Measurements from ENCODE around the gene ZNF146.

ZNF146 gene

GRCh38 chr19:36214386-36215275 is at the start of gene ZNF146, which contains the start of gene ZNF565:
ZNF146 (plus strand) TSS chr19:36215106; CDS start chr19:36236441, 21,335 bp downstream.
ZNF565 (minus strand) TSS chr19:36214665; CDS start chr19:36201985, 12,680 bp downstream.
- TF ChIP-seq, protein P1, sequence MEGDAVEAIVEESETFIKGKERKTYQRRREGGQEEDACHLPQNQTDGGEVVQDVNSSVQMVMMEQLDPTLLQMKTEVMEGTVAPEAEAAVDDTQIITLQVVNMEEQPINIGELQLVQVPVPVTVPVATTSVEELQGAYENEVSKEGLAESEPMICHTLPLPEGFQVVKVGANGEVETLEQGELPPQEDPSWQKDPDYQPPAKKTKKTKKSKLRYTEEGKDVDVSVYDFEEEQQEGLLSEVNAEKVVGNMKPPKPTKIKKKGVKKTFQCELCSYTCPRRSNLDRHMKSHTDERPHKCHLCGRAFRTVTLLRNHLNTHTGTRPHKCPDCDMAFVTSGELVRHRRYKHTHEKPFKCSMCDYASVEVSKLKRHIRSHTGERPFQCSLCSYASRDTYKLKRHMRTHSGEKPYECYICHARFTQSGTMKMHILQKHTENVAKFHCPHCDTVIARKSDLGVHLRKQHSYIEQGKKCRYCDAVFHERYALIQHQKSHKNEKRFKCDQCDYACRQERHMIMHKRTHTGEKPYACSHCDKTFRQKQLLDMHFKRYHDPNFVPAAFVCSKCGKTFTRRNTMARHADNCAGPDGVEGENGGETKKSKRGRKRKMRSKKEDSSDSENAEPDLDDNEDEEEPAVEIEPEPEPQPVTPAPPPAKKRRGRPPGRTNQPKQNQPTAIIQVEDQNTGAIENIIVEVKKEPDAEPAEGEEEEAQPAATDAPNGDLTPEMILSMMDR (IDR thresholded peaks at IDR 0.05), result no peak

- TF ChIP-seq, protein P1 (IDR thresholded peaks at IDR 0.05), result no peak
These were observed 45.7 kb upstream of the ZNF146 start for GRCh38 chr19:36169084-36169760.

DNA sequence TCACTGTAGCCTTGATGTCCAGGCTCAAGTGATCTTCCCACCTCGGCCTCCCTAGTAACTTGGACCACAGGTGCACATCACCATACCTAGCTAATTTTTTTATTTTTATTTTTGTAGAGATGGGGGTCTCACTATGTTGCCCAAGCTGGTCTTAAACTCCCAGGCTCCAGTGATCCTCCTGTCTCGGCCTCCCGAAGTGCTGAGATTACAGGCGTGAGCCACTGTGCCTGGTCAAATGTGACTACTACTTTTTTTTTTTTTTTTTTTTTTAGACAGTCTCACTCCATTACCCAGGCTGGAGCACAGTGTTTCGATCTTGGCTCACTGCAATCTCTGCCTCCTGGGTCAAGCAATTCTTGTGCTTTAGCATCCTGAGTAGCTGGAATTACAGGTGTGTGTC is 42.1 kb upstream of the ZNF146 start:
- TF ChIP-seq, protein P1 (IDR thresholded peaks at IDR 0.05), result no peak

GRCh38 chr19:36182612-36183244 is 32.2 kb upstream of the ZNF146 start:
- TF ChIP-seq, protein P1 (IDR thresholded peaks at IDR 0.05), result no peak

DNA sequence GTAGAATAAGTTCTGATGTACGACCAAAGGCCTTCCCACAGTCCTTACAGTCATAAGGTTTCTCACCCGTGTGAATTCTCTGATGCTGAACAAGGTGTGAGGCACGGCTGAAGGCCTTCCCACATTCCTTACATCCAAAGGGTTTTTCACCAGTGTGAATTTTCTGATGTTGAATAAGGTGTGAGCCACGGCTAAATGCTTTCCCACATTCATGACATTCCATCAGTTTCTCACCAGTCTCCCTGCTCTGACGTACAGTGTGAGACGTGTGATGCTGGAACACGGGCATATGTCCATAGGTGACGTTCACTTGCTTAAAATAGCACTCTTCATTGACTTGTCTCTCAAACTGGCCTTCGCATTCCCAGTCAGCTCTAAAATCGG is 31.7 kb upstream of the ZNF146 start:
- TF ChIP-seq, protein P1 (IDR thresholded peaks at IDR 0.05), result no peak

DNA sequence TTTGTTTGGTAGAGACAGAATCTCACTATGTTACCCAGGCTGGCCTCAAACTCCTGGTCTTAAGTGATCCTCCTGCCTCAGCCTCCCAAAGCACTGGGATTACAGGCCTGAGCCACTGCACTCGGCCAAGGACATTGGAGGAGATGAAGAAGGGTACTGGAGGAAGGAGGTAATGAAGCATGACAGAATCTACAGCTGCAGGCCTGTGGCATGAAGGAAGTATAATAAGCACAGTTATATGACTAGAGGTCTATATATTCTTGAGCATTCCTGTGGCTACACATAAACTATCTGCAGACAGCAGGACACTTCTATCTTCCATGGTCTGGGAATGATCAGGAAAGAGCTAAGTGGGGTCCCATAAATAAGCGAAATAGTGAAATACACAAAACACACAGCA is 18.7 kb upstream of the ZNF146 start:
- TF ChIP-seq, protein P1 (IDR thresholded peaks at IDR 0.05), result no peak

- TF ChIP-seq, protein P1 (IDR thresholded peaks at IDR 0.05), result no peak
These were observed 16.8 kb upstream of the ZNF146 start for GRCh38 chr19:36198119-36198518.

Measured in LNCAP (cell line).